Measurements from ENCODE around the gene TBX6. TPM values are rescaled to one million over a fixed set of nuclear protein-coding genes. Genes with fewer than 3 reads are reported as not detected.
"Not testable (repeated sequence)": the region's sequence is repeated elsewhere in the genome, so short reads cannot be mapped to it uniquely, and the experiment has no call there.

Gene TBX6
- total RNA-seq, 1 donor from 2014 or later = 0.57 TPM

DNA sequence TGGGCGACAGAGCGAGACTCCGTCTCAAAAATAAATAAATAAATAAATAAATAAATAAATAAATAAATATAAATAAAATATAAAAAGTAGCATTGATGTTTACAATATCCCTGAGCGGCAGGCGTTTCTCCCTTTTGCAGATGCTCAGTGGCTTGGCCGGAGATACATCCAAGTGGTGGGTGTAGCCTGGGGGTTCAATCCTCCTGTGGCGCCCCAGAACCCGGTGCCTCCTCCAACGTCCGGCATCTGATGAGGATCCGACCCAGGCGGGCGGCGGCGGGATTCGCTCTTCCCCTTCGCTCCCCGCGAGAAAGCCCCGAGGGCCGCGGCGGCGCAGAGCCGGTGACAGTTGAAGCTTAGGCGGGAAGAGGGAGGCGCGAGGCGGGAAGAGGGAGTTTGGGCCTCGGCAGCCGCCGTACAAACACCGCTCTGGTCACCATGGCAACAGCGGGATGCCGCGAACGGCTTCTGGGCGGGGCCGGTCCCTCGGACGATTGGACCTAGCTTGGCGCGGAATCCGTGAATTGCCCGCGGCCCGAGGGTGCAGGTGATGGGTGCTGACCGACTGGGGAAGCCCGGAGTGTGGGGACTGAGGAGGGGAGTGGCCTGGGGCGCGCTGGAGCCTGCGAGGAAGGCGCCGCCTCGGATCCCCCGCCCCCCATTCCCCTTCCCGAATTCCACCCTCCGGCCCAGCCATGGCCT, 38.9 kb downstream of the TBX6 start:
- intact Hi-C loops (cut with DNase I) = no loop called here
- peak; percentile 96 for DNase-seq (ENCODE audit: low spot score)

DNA sequence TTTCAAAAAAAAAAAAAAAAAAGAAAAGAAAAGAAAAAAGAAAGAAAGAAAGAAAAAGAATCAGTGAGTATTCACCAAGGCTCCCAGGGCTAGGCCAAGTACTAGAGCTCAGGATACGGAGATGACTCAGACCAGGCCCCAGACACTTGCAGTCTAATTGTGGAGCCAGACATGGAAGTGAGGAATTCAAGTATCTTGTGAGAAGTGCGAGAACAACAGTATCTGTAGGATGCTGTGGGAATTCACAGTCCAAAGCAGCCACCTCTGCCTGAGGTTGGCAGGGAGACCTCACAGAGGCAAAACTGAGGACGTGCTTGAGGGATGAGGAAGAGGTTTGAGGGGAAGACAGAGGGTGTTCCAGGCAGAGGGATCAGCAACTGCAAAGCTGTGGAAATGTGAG, 40.2 kb downstream of the TBX6 start:
- intact Hi-C loops (cut with DNase I) = no loop called here
- no peak for DNase-seq (ENCODE audit: low spot score)

DNA sequence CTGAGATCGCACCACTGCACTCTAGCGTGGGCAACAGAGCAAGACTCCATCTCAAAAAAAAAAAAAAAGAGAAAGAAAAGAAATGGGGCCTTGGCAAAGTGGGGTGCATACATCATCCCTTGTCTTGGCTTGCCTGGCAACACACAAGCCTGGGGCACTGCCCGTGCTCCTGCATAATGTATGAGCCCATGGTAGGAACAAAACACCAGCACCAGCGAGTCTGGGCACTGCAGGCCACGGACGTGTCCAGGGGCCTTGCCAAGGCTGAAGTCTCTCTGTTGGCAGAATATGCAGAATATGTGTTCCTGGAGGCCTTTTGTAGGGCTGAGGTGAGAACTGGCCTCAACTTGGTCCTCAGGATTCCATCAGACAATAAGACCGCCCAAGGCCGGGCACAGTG, 41.9 kb downstream of the TBX6 start:
- no peak for DNase-seq (ENCODE audit: low spot score)
- intact Hi-C loops (cut with DNase I) = no loop called here

- no peak for DNase-seq (ENCODE audit: low spot score)
- intact Hi-C loops (cut with DNase I) = no loop called here
Measured at GRCh38 chr16:30046588-30046987, 45.1 kb downstream of the TBX6 start.

- intact Hi-C loops (cut with DNase I) = no loop called here
- no peak for DNase-seq (ENCODE audit: low spot score)
Measured at GRCh38 chr16:30046178-30046577, 45.5 kb downstream of the TBX6 start.

GRCh38 chr16:30041841-30042240, 49.9 kb downstream of the TBX6 start:
- intact Hi-C loops (cut with DNase I) = no loop called here

GRCh38 chr16:30040690-30041089, 51.0 kb downstream of the TBX6 start:
- intact Hi-C loops (cut with DNase I); DNase-seq (ENCODE audit: low spot score): not testable (repeated sequence)

More at GRCh38 chr16:30041841-30042240, 49.9 kb downstream of the TBX6 start:
- no peak for DNase-seq (ENCODE audit: low spot score)

DNA sequence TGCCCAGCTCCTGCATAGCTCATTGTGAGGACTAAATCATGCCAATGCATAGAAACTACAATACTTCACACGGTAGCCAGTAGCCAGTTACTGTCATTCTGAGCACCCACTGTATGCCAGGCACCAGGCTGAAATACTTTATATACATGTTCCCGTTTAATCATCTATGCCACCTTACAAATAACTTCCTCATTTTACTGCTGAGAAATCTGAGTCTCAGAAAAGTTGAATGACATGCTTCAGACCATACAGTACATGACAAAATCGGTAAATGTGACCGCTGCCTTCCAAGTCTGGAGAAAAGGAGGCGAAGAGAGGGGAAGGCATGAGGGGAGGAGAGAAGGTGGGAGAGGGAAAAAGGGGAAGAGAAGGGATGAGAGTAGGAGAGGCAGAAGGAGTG, 51.5 kb downstream of the TBX6 start:
- intact Hi-C loops (cut with DNase I) = no loop called here
- DNase-seq (ENCODE audit: low spot score) = no peak

Other genes starting within 250 kb of the TBX6 start
- gene CDIPT, start 228.7 kb downstream of the TBX6 start, total RNA-seq = 73.8 TPM
- 1.2 TPM for gene SEZ6L2, start 192.4 kb downstream of the TBX6 start, total RNA-seq
- 0.38 TPM for gene ASPHD1, start 191.4 kb downstream of the TBX6 start, total RNA-seq
- gene KCTD13, start 165.7 kb downstream of the TBX6 start, total RNA-seq = 10.7 TPM
- 66.4 TPM for gene TMEM219, start 129.8 kb downstream of the TBX6 start, total RNA-seq
- 38.9 TPM for gene TAOK2, start 118.1 kb downstream of the TBX6 start, total RNA-seq
- 17.4 TPM for gene HIRIP3, start 96.3 kb downstream of the TBX6 start, total RNA-seq
- gene INO80E, start 95.7 kb downstream of the TBX6 start, total RNA-seq = 36.8 TPM
- 0.38 TPM for gene DOC2A, start 80.9 kb downstream of the TBX6 start, total RNA-seq
- gene C16orf92, start 68.7 kb downstream of the TBX6 start, total RNA-seq = not detected
- not detected for gene TLCD3B, start 60.7 kb downstream of the TBX6 start, total RNA-seq
- 3,068 TPM for gene ALDOA, start 26.2 kb downstream of the TBX6 start, total RNA-seq
- 44.1 TPM for gene PPP4C, start 15.9 kb downstream of the TBX6 start, total RNA-seq
- 43.2 TPM for gene YPEL3, start 4.3 kb upstream of the TBX6 start, total RNA-seq
- 3.0 TPM for gene GDPD3, start 21.6 kb upstream of the TBX6 start, total RNA-seq
- gene MAPK3, start 31.3 kb upstream of the TBX6 start, total RNA-seq = 47.8 TPM
- gene CORO1A, start 91.7 kb upstream of the TBX6 start, total RNA-seq = 7.4 TPM
- 59.6 TPM for gene BOLA2B, start 101.7 kb upstream of the TBX6 start, total RNA-seq
- 24.9 TPM for gene SLX1A, start 102.0 kb upstream of the TBX6 start, total RNA-seq
- gene SULT1A3, start 107.3 kb upstream of the TBX6 start, total RNA-seq = 7.0 TPM
- 3.2 TPM for gene NPIPB13, start 156.6 kb upstream of the TBX6 start, total RNA-seq

All from cardiac septum (tissue), 1 donor.